ENCODE results near the gene ESF1.

- TF ChIP-seq POLR2AphosphoS5 (IDR thresholded peaks at IDR 0.05; ENCODE audit: low read depth, low read length) (no peak), PAX5 (IDR thresholded peaks at IDR 0.05; ENCODE audit: insufficient read depth, low read length, severe bottlenecking) (no peak), SPI1 (IDR thresholded peaks at IDR 0.05; ENCODE audit: low read depth, low read length) (no peak), TAF1 (IDR thresholded peaks at IDR 0.05; ENCODE audit: low read depth, low read length) (no peak), POLR2A (IDR thresholded peaks at IDR 0.05; ENCODE audit: low read depth, low read length) (no peak), POU2F2 (IDR thresholded peaks at IDR 0.05; ENCODE audit: low read depth, low read length) (no peak)
Measured at GRCh38 chr20:13718171-13718570, 66.5 kb downstream of the ESF1 start.
